ENCODE results near the gene MRTO4. TPM values are rescaled to one million over a fixed set of nuclear protein-coding genes. Genes with fewer than 3 reads are reported as not detected.
"Not testable (repeated sequence)": the region's sequence is repeated elsewhere in the genome, so short reads cannot be mapped to it uniquely, and the experiment has no call there.

MRTO4 gene
- total RNA-seq, 1 donor from 2014 or later = 16.4 TPM

- DNase-seq (no peak), ATAC-seq (peak; percentile 32 to 34)
- Histone ChIP-seq H3K27me3 (ENCODE audit: low read depth) (no peaks in the 10 kb centered on the region), H3K36me3 (peaks cover 54% of the 10 kb centered on the region), H3K27ac (no peak overlapping the region), H3K4me3 (no peak overlapping the region), H3K4me1 (no peaks in the 10 kb centered on the region), H3K9me3 (no peaks in the 10 kb centered on the region)
- no peak for TF ChIP-seq CTCF (IDR thresholded peaks at IDR 0.05)
- intact Hi-C loops (cut with DNase I) = no loop called here
Observed at GRCh38 chr1:19260211-19261138, 8.9 kb downstream of the MRTO4 start.

GRCh38 chr1:19262047-19262446 lies 10.4 kb downstream of the MRTO4 start:
- H3K9me3 ChIP-seq = no peaks in the 10 kb centered on the region
- H3K27me3 ChIP-seq (ENCODE audit: low read depth) = no peaks in the 10 kb centered on the region
- ATAC-seq (no peak), DNase-seq (no peak)
- intact Hi-C loops (cut with DNase I) = no loop called here
- no peak overlapping the region for H3K4me3 ChIP-seq
- no peaks in the 10 kb centered on the region for H3K4me1 ChIP-seq
- peaks cover 39% of the 10 kb centered on the region for H3K36me3 ChIP-seq
- no peak for TF ChIP-seq CTCF (IDR thresholded peaks at IDR 0.05)
- no peak overlapping the region for H3K27ac ChIP-seq

- Histone ChIP-seq H3K36me3 (peaks cover 32% of the 10 kb centered on the region), H3K4me3 (no peak overlapping the region), H3K4me1 (no peaks in the 10 kb centered on the region), H3K9me3 (no peaks in the 10 kb centered on the region), H3K27ac (no peak overlapping the region), H3K27me3 (ENCODE audit: low read depth) (no peaks in the 10 kb centered on the region)
- ATAC-seq = no peak
- TF ChIP-seq CTCF (IDR thresholded peaks at IDR 0.05) = no peak
- intact Hi-C loops (cut with DNase I) = no loop called here
- DNase-seq = no peak
Observed at GRCh38 chr1:19262744-19263143, 11.1 kb downstream of the MRTO4 start.

GRCh38 chr1:19268445-19268844 lies 16.8 kb downstream of the MRTO4 start:
- peaks cover 7% of the 10 kb centered on the region for H3K27me3 ChIP-seq (ENCODE audit: low read depth)
- H3K27ac ChIP-seq = no peak overlapping the region
- ATAC-seq (no peak), DNase-seq (no peak)
- intact Hi-C loops (cut with DNase I) = no loop called here
- no peak for TF ChIP-seq CTCF (IDR thresholded peaks at IDR 0.05)
- H3K9me3 ChIP-seq = no peaks in the 10 kb centered on the region
- no peaks in the 10 kb centered on the region for H3K36me3 ChIP-seq
- H3K4me3 ChIP-seq = no peak overlapping the region
- no peaks in the 10 kb centered on the region for H3K4me1 ChIP-seq

GRCh38 chr1:19269427-19270342 lies 18.1 kb downstream of the MRTO4 start:
- H3K27ac ChIP-seq, ATAC-seq, H3K36me3 ChIP-seq: not testable (repeated sequence)

GRCh38 chr1:19270343-19270730 lies 18.7 kb downstream of the MRTO4 start:
- H3K4me1 ChIP-seq; ATAC-seq; H3K27ac ChIP-seq; intact Hi-C loops (cut with DNase I); H3K4me3 ChIP-seq; DNase-seq; H3K36me3 ChIP-seq; H3K9me3 ChIP-seq; H3K27me3 ChIP-seq (ENCODE audit: low read depth): not testable (repeated sequence)

More at GRCh38 chr1:19269427-19270342, 18.1 kb downstream of the MRTO4 start:
- DNase-seq; H3K27me3 ChIP-seq (ENCODE audit: low read depth); intact Hi-C loops (cut with DNase I); H3K4me3 ChIP-seq; H3K9me3 ChIP-seq; H3K4me1 ChIP-seq: not testable (repeated sequence)
